Kidney glomerular epithelial cell (primary cell): ENCODE results near the gene UQCC5.

Experiments
- DNase-seq: peaks from one replicate; lab custom pipeline; 2025; lab: John Stamatoyannopoulos, UW

The UQCC5 gene

GRCh38 chr3:52536369-52537164, at the start of gene UQCC5:
Gene UQCC5 (plus strand): TSS chr3:52536605. CDS start chr3:52536756, 151 bp downstream.
- DNase-seq = peak; percentile 94

- DNase-seq = no peak
Measured at GRCh38 chr3:52487050-52487787, 49.2 kb upstream of the UQCC5 start.

GRCh38 chr3:52487788-52488691, 48.4 kb upstream of the UQCC5 start:
- DNase-seq = no peak

GRCh38 chr3:52488746-52489145, 47.7 kb upstream of the UQCC5 start:
- no peak for DNase-seq

GRCh38 chr3:52489453-52489852, 47.0 kb upstream of the UQCC5 start:
- no peak for DNase-seq

- no peak for DNase-seq
Measured at GRCh38 chr3:52490035-52490938, 46.1 kb upstream of the UQCC5 start.

- DNase-seq = peak; percentile 22
Measured at GRCh38 chr3:52490939-52491526, 45.4 kb upstream of the UQCC5 start.

GRCh38 chr3:52492059-52492458, 44.3 kb upstream of the UQCC5 start:
- DNase-seq = no peak

- no peak for DNase-seq
Measured at GRCh38 chr3:52493232-52494017, 43.0 kb upstream of the UQCC5 start.

- no peak for DNase-seq
Measured at GRCh38 chr3:52494445-52494844, 42.0 kb upstream of the UQCC5 start.

GRCh38 chr3:52494886-52495495, 41.4 kb upstream of the UQCC5 start, which contains the start of gene STAB1:
Gene STAB1 (plus strand): TSS chr3:52495338. CDS start chr3:52495414, 76 bp downstream.
- no peak for DNase-seq

- no peak for DNase-seq
Measured at GRCh38 chr3:52495777-52496602, 40.4 kb upstream of the UQCC5 start.

- DNase-seq = no peak
Measured at GRCh38 chr3:52498137-52499054, 38.0 kb upstream of the UQCC5 start.

GRCh38 chr3:52501046-52501445, 35.4 kb upstream of the UQCC5 start:
- no peak for DNase-seq

- DNase-seq = no peak
Measured at GRCh38 chr3:52502001-52502400, 34.4 kb upstream of the UQCC5 start.

GRCh38 chr3:52502808-52503350, 33.5 kb upstream of the UQCC5 start:
- no peak for DNase-seq

- no peak for DNase-seq
Measured at GRCh38 chr3:52503788-52504424, 32.5 kb upstream of the UQCC5 start.
